ENCODE results near the gene DLK1.

Gene DLK1

GRCh38 chr14:100736269-100737180, 9.8 kb downstream of the DLK1 start:
- no peak for DNase-seq

GRCh38 chr14:100737526-100737925, 10.8 kb downstream of the DLK1 start:
- no peak for DNase-seq

GRCh38 chr14:100738269-100738691, 11.6 kb downstream of the DLK1 start:
- DNase-seq: no peak

GRCh38 chr14:100738704-100739131, 12.0 kb downstream of the DLK1 start:
- no peak for DNase-seq

- no peak for DNase-seq
Observed at GRCh38 chr14:100739306-100739705, 12.6 kb downstream of the DLK1 start.

GRCh38 chr14:100740196-100740825, 13.6 kb downstream of the DLK1 start:
- DNase-seq: no peak

GRCh38 chr14:100740929-100741328, 14.2 kb downstream of the DLK1 start:
- no peak for DNase-seq

GRCh38 chr14:100741966-100742365, 15.3 kb downstream of the DLK1 start:
- no peak for DNase-seq

GRCh38 chr14:100746326-100746725, 19.6 kb downstream of the DLK1 start:
- no peak for DNase-seq

- peak; percentile 48 for DNase-seq
Observed at GRCh38 chr14:100747021-100747586, 20.4 kb downstream of the DLK1 start.

- DNase-seq: no peak
Observed at GRCh38 chr14:100747736-100748135, 21.0 kb downstream of the DLK1 start.

- no peak for DNase-seq
Observed at GRCh38 chr14:100748403-100748802, 21.7 kb downstream of the DLK1 start.

- no peak for DNase-seq
Observed at GRCh38 chr14:100748944-100749343, 22.3 kb downstream of the DLK1 start.

GRCh38 chr14:100749967-100750597, 23.4 kb downstream of the DLK1 start:
- no peak for DNase-seq

- DNase-seq: no peak
Observed at GRCh38 chr14:100750762-100751699, 24.3 kb downstream of the DLK1 start.

- DNase-seq: no peak
Observed at GRCh38 chr14:100754020-100754419, 27.3 kb downstream of the DLK1 start.

GRCh38 chr14:100755649-100756048, 29.0 kb downstream of the DLK1 start:
- DNase-seq: no peak

GRCh38 chr14:100761481-100761880, 34.8 kb downstream of the DLK1 start:
- DNase-seq: no peak

GRCh38 chr14:100762089-100762515, 35.4 kb downstream of the DLK1 start:
- no peak for DNase-seq

GRCh38 chr14:100762901-100763300, 36.2 kb downstream of the DLK1 start:
- DNase-seq: no peak

GRCh38 chr14:100764471-100765115, 37.9 kb downstream of the DLK1 start:
- no peak for DNase-seq

GRCh38 chr14:100765296-100765695, 38.6 kb downstream of the DLK1 start:
- no peak for DNase-seq

Measured in NCI-H2029 treated with DMSO at 0.1 percent for 48 hours (cell line).